GM12875 (cell line): ENCODE measurements around the gene TCHP.

Experiments
- H3K4me3 ChIP-seq: one replicate; pipeline ENCODE4 v1.5.1; 2011; ENCODE audit warnings: low read depth, low read length, control low read depth
- CTCF ChIP-seq: IDR thresholded peaks from 2 replicates; pipeline ENCODE4 v1.5.1; 2011; ENCODE audit warnings: low read depth, mild to moderate bottlenecking, control low read depth, inconsistent platforms, low read length, moderate library complexity, borderline replicate concordance; ENCODE audit not compliant: insufficient read depth

Gene TCHP

GRCh38 chr12:109923038-109923437 is 23.0 kb downstream of the TCHP start:
- TF ChIP-seq CTCF = no peak
- no peak overlapping the region for H3K4me3 ChIP-seq

GRCh38 chr12:109923481-109924245 is 23.6 kb downstream of the TCHP start:
- H3K4me3 ChIP-seq = no peak overlapping the region
- TF ChIP-seq CTCF = no peak

- TF ChIP-seq CTCF = no peak
Measured at GRCh38 chr12:109925185-109925840, 25.2 kb downstream of the TCHP start.

GRCh38 chr12:109926016-109926415 is 25.9 kb downstream of the TCHP start:
- H3K4me3 ChIP-seq = no peak overlapping the region
- TF ChIP-seq CTCF = no peak

More at GRCh38 chr12:109925185-109925840, 25.2 kb downstream of the TCHP start:
- H3K4me3 ChIP-seq = no peak overlapping the region

GRCh38 chr12:109926488-109927210 is 26.6 kb downstream of the TCHP start:
- no peak for TF ChIP-seq CTCF

GRCh38 chr12:109927622-109928021 is 27.5 kb downstream of the TCHP start:
- TF ChIP-seq CTCF = peak; percentile 77; the same call in 1 of the 2 replicates
- H3K4me3 ChIP-seq = no peak overlapping the region

More at GRCh38 chr12:109926488-109927210, 26.6 kb downstream of the TCHP start:
- no peak overlapping the region for H3K4me3 ChIP-seq
